Measurements from ENCODE around the gene P3H4. TPM values are rescaled to one million over a fixed set of nuclear protein-coding genes. Genes with fewer than 3 reads are reported as not detected.

The P3H4 gene
- total RNA-seq, 1 donor from 2014 or later: 32.1 TPM

- DNase-seq (ENCODE audit: low read depth) (no peak), FAIRE-seq (no peak)
- H3K4me3 ChIP-seq (ENCODE audit: low read depth, low read length): no peak overlapping the region
- no peak for TF ChIP-seq CTCF (IDR thresholded peaks at IDR 0.05; ENCODE audit: insufficient read depth, low read length, severe bottlenecking)
- no peaks in the 10 kb centered on the region for H3K27me3 ChIP-seq (ENCODE audit: control insufficient read depth, insufficient read depth, low read length)
- H3K36me3 ChIP-seq (ENCODE audit: control insufficient read depth, insufficient read depth, low read length): peaks cover 75% of the 10 kb centered on the region
Observed at GRCh38 chr17:41766135-41766534, 45.6 kb downstream of the P3H4 start.

GRCh38 chr17:41763327-41763726, 48.4 kb downstream of the P3H4 start:
- H3K27me3 ChIP-seq (ENCODE audit: control insufficient read depth, insufficient read depth, low read length): no peaks in the 10 kb centered on the region
- no peak overlapping the region for H3K4me3 ChIP-seq (ENCODE audit: low read depth, low read length)
- DNase-seq (ENCODE audit: low read depth): no peak
- no peak for FAIRE-seq
- no peak for TF ChIP-seq CTCF (IDR thresholded peaks at IDR 0.05; ENCODE audit: insufficient read depth, low read length, severe bottlenecking)
- peaks cover 72% of the 10 kb centered on the region for H3K36me3 ChIP-seq (ENCODE audit: control insufficient read depth, insufficient read depth, low read length)

- no peak for TF ChIP-seq CTCF (IDR thresholded peaks at IDR 0.05; ENCODE audit: insufficient read depth, low read length, severe bottlenecking)
- Histone ChIP-seq H3K27me3 (ENCODE audit: control insufficient read depth, insufficient read depth, low read length) (no peaks in the 10 kb centered on the region), H3K4me3 (ENCODE audit: low read depth, low read length) (no peak overlapping the region), H3K36me3 (ENCODE audit: control insufficient read depth, insufficient read depth, low read length) (peaks cover 75% of the 10 kb centered on the region)
- FAIRE-seq (no peak), DNase-seq (ENCODE audit: low read depth) (no peak)
Observed at GRCh38 chr17:41762841-41763240, 48.9 kb downstream of the P3H4 start.

- H3K36me3 ChIP-seq (ENCODE audit: control insufficient read depth, insufficient read depth, low read length): peaks cover 75% of the 10 kb centered on the region
- FAIRE-seq (peak; percentile 47), DNase-seq (ENCODE audit: low read depth) (no peak)
- H3K27me3 ChIP-seq (ENCODE audit: control insufficient read depth, insufficient read depth, low read length): no peaks in the 10 kb centered on the region
- no peak overlapping the region for H3K4me3 ChIP-seq (ENCODE audit: low read depth, low read length)
- no peak for TF ChIP-seq CTCF (IDR thresholded peaks at IDR 0.05; ENCODE audit: insufficient read depth, low read length, severe bottlenecking)
Observed at GRCh38 chr17:41762391-41762790, 49.4 kb downstream of the P3H4 start.

GRCh38 chr17:41760878-41761277, 50.9 kb downstream of the P3H4 start:
- Histone ChIP-seq H3K4me3 (ENCODE audit: low read depth, low read length) (no peak overlapping the region), H3K27me3 (ENCODE audit: control insufficient read depth, insufficient read depth, low read length) (no peaks in the 10 kb centered on the region), H3K36me3 (ENCODE audit: control insufficient read depth, insufficient read depth, low read length) (peaks cover 70% of the 10 kb centered on the region)
- DNase-seq (ENCODE audit: low read depth): no peak
- peak; percentile 68 for FAIRE-seq
- TF ChIP-seq CTCF (IDR thresholded peaks at IDR 0.05; ENCODE audit: insufficient read depth, low read length, severe bottlenecking): no peak

GRCh38 chr17:41758601-41759000, 53.1 kb downstream of the P3H4 start:
- TF ChIP-seq CTCF (IDR thresholded peaks at IDR 0.05; ENCODE audit: insufficient read depth, low read length, severe bottlenecking): no peak
- H3K27me3 ChIP-seq (ENCODE audit: control insufficient read depth, insufficient read depth, low read length): no peaks in the 10 kb centered on the region
- FAIRE-seq: peak; percentile 60
- no peak overlapping the region for H3K4me3 ChIP-seq (ENCODE audit: low read depth, low read length)
- H3K36me3 ChIP-seq (ENCODE audit: control insufficient read depth, insufficient read depth, low read length): peaks cover 69% of the 10 kb centered on the region
- DNase-seq (ENCODE audit: low read depth): no peak
